Measurements from ENCODE around the gene ABHD6.

Gene ABHD6

DNA sequence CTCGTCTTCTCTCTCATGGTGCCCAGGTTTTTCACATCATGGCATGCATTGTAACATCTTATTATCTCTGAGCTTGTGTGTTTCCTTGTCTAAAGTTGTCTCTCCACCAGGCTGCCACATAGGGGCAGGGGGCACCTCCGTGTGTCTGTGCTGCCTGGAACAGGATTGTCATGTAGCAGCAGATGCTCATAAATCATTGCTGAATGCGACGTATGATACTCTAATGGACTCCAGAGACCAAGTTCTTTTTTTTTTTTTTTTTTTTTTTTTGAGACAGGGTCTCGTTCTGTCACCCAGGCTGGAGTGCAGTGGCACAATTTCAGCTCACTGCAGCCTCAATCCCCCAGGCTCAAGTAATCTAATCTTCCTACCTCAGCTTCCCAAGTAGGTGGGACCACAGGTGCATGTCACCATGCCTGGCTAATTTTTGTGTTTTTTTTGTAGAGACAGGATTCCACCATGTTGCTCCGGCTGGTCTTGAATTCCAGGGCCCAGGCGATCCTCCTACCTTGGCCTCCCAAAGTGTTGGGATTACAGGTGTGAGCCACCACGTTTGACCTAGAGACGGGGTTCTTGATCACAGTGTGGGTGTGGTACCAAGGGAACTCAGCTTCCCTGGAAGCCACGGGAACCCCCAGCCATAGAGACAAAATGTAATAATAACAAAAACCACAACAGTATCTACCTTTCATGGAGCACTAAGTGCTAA is 22.1 kb upstream of the ABHD6 start:
- Histone ChIP-seq H4K20me1 (ENCODE audit: insufficient read depth, low read length) (no peaks in the 10 kb centered on the region), H3K79me2 (ENCODE audit: low read length) (no peaks in the 10 kb centered on the region), H3K4me3 (ENCODE audit: low read length) (peak overlapping the region; percentile 47), H3K4me1 (ENCODE audit: low read length) (peaks cover 60% of the 10 kb centered on the region), H3K27me3 (ENCODE audit: low read depth, low read length) (no peaks in the 10 kb centered on the region), H3K36me3 (replicated peaks; ENCODE audit: low read depth, low read length) (no peaks in the 10 kb centered on the region), H3K4me2 (ENCODE audit: low read length) (peak overlapping the region; percentile 79), H2AFZ (ENCODE audit: low read depth, low read length) (peak overlapping the region; percentile 76), H3K9ac (ENCODE audit: low read length) (peak overlapping the region; percentile 39), H3K27ac (ENCODE audit: low read length) (peak overlapping the region; percentile 72), H3K9me3 (ENCODE audit: insufficient read depth, low read length) (no peaks in the 10 kb centered on the region)
- TF ChIP-seq EZH2phosphoT487 (IDR thresholded peaks at IDR 0.05; ENCODE audit: low read depth) = no peak
- TF ChIP-seq CTCF (IDR thresholded peaks at IDR 0.05; ENCODE audit: low read depth, low read length) = no peak; the same call in 1 of the 2 replicates

DNA sequence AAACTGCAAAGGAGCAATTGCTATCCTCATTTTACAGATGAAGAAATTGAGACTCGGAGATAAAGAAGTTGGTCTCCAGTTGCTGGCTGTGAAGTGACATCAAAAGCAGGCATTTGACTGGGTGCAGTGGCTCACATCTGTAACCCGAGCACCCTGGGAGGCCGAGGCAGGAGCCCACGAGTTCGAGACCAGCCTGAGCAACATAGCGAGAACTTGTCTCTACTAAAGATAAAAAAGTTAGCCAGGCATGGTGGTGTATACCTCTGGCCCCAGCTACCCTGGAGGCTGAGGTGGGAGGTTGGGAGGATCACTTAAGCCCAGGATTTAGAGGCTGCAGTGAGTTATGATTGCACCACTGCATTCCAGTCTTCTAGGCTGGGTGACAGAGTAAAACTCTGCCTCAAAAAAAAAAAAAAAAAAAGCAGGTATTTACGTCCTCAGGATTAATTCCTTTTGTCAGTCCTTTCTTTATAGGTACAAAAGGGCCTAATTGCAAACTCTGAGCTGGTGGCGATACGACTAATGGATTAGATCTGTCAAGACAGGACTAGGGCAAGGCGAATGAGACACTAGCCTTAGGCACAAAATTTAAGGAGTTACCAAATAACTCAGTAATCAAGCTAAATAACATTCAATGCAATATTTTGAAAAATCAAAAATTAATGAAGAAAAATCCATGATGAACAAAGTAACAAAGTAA is 20.9 kb upstream of the ABHD6 start:
- Histone ChIP-seq H3K9ac (ENCODE audit: low read length) (no peak overlapping the region), H3K79me2 (ENCODE audit: low read length) (no peaks in the 10 kb centered on the region), H3K4me1 (ENCODE audit: low read length) (peaks cover 60% of the 10 kb centered on the region), H3K27me3 (ENCODE audit: low read depth, low read length) (no peaks in the 10 kb centered on the region), H3K27ac (ENCODE audit: low read length) (no peak overlapping the region), H3K9me3 (ENCODE audit: insufficient read depth, low read length) (no peaks in the 10 kb centered on the region), H3K4me2 (ENCODE audit: low read length) (peak overlapping the region; percentile 67), H4K20me1 (ENCODE audit: insufficient read depth, low read length) (no peaks in the 10 kb centered on the region), H3K4me3 (ENCODE audit: low read length) (no peak overlapping the region), H2AFZ (ENCODE audit: low read depth, low read length) (no peak overlapping the region), H3K36me3 (replicated peaks; ENCODE audit: low read depth, low read length) (no peaks in the 10 kb centered on the region)
- TF ChIP-seq CTCF (IDR thresholded peaks at IDR 0.05; ENCODE audit: low read depth, low read length) (no peak), EZH2phosphoT487 (IDR thresholded peaks at IDR 0.05; ENCODE audit: low read depth) (no peak)

DNA sequence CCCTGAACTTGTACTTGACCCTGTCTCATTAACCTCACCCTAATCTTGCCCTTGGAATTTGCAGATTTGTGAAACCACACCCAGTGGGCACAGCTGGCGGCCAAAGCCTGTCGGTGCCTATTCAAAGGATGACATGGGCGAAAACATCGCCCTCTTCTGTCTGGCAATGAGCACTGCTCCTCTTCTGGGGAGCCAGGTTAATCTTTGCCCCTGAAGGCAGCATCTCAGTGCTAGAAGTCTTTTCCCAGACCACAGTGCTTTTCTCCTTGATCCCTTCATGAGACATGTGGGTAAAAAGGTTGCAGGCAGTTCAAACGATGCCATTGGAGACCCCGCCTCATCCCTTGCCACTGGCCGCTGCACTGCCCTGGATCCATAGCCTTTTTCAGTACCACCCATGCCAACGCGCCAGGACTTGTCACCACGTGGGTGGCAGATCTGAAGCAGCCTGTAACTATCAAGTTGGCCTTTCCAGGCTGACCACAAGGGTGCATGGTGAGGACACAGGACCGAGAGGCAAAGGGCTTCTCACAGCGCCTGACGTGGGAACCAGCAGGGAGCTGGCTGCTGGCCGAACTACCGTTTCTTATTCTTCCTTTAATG is 20.3 kb upstream of the ABHD6 start:
- Histone ChIP-seq H3K9me3 (ENCODE audit: insufficient read depth, low read length) (no peaks in the 10 kb centered on the region), H3K27me3 (ENCODE audit: low read depth, low read length) (no peaks in the 10 kb centered on the region), H3K36me3 (replicated peaks; ENCODE audit: low read depth, low read length) (no peaks in the 10 kb centered on the region), H3K4me1 (ENCODE audit: low read length) (peaks cover 60% of the 10 kb centered on the region), H3K4me2 (ENCODE audit: low read length) (peak overlapping the region; percentile 67), H3K4me3 (ENCODE audit: low read length) (peak overlapping the region; percentile 59), H2AFZ (ENCODE audit: low read depth, low read length) (peak overlapping the region; percentile 71), H4K20me1 (ENCODE audit: insufficient read depth, low read length) (no peaks in the 10 kb centered on the region), H3K9ac (ENCODE audit: low read length) (peak overlapping the region; percentile 34), H3K79me2 (ENCODE audit: low read length) (no peaks in the 10 kb centered on the region), H3K27ac (ENCODE audit: low read length) (no peak overlapping the region)
- TF ChIP-seq EZH2phosphoT487 (IDR thresholded peaks at IDR 0.05; ENCODE audit: low read depth) = no peak
- peak; percentile 92 for TF ChIP-seq CTCF (IDR thresholded peaks at IDR 0.05; ENCODE audit: low read depth, low read length)

GRCh38 chr3:58218904-58219303 is 18.7 kb upstream of the ABHD6 start:
- Histone ChIP-seq H3K9ac (ENCODE audit: low read length) (0 out of 2 replicates have a peak overlapping the region, but pooled peaks have one; percentile 5), H3K79me2 (ENCODE audit: low read length) (no peaks in the 10 kb centered on the region), H3K27ac (ENCODE audit: low read length) (peak overlapping the region; percentile 63), H3K4me3 (ENCODE audit: low read length) (peak overlapping the region; percentile 19; the same call in 1 of the 2 replicates), H3K4me1 (ENCODE audit: low read length) (peaks cover 54% of the 10 kb centered on the region), H3K4me2 (ENCODE audit: low read length) (peak overlapping the region; percentile 63), H2AFZ (ENCODE audit: low read depth, low read length) (peak overlapping the region; percentile 55; the same call in 1 of the 2 replicates), H3K36me3 (replicated peaks; ENCODE audit: low read depth, low read length) (no peaks in the 10 kb centered on the region), H3K9me3 (ENCODE audit: insufficient read depth, low read length) (no peaks in the 10 kb centered on the region), H3K27me3 (ENCODE audit: low read depth, low read length) (no peaks in the 10 kb centered on the region), H4K20me1 (ENCODE audit: insufficient read depth, low read length) (no peaks in the 10 kb centered on the region)
- no peak for TF ChIP-seq CTCF (IDR thresholded peaks at IDR 0.05; ENCODE audit: low read depth, low read length)
- TF ChIP-seq EZH2phosphoT487 (IDR thresholded peaks at IDR 0.05; ENCODE audit: low read depth) = no peak
